Measurements from ENCODE around the gene MCRIP2. TPM values are rescaled to one million over a fixed set of nuclear protein-coding genes. Genes with fewer than 3 reads are reported as not detected.

MCRIP2 gene
- polyA plus RNA-seq, 2 of the 4 experiments (the other 2 are of a cell fraction): 10.7 to 21.3 TPM

DNA sequence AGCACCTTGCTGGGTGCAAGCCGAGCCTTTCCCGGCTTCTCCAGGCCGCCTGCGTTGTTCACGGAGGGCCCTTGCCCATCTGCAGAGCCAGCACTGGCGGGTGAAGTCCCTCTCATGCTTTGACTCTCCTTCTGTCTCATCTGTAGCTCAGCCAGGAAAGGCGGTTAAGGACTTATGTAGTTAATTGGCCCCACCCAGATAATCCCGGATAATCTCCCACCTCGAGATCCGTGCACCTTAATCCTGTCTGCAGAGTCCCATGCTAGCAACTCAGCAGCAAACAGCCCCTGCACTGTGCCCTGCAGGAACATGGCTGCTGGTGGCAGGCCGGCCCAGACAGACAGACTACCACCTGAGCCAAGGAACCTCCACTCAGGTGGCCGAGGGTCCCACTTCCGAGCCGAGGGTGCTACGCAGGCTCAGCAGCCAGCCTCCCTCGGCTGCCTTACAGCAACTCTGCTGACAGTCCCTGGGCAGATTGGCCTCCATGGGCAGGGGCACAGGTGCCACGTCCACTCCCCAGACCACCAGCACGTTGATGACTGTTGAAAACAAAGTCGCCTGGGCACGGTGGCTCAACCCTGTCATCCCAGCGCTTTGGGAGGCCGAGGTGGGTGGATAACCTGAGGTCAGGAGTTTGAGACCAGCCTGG, 34.8 kb upstream of the MCRIP2 start:
- H3K9me3 ChIP-seq: peaks cover 18% of the 10 kb centered on the region
- ATAC-seq (no peak), FAIRE-seq (no peak), DNase-seq (ENCODE audit: low read depth in 1 of 2, low spot score in 1 of 2) (no peak)
- ChIA-PET CTCF (interaction anchor here (0.7 to 1.2 kb wide), 2 partner anchors 19 to 29 kb away, joined by 3 to 4 read pairs; no protein-coding TSS in a partner anchor), POLR2A (no interaction called here)
- H3K4me3 ChIP-seq: no peak overlapping the region
- no peak overlapping the region for H3K4me2 ChIP-seq
- no peak overlapping the region for H3K27ac ChIP-seq
- no peak for TF ChIP-seq HOXB5 (CRISPR knock-in tag; IDR thresholded peaks at IDR 0.05)
- TF ChIP-seq E2F6 (IDR thresholded peaks at IDR 0.05; ENCODE audit: borderline replicate concordance, low read depth): no peak
- no peak for TF ChIP-seq RCOR1 (IDR thresholded peaks at IDR 0.05; ENCODE audit: low read depth, low read length)
- no peak for TF ChIP-seq HDAC2 (IDR thresholded peaks at IDR 0.05)
- no peak for TF ChIP-seq RNF2 (IDR thresholded peaks at IDR 0.05; ENCODE audit: borderline replicate concordance, low read depth)
- no peak for TF ChIP-seq CHD4 (IDR thresholded peaks at IDR 0.05; ENCODE audit: borderline replicate concordance)
- TF ChIP-seq MYC (IDR thresholded peaks at IDR 0.05; ENCODE audit: borderline replicate concordance, low read length): no peak
- no peak for TF ChIP-seq ZSCAN20 (CRISPR knock-in tag; IDR thresholded peaks at IDR 0.05)
- no peak for TF ChIP-seq RARB (CRISPR knock-in tag; IDR thresholded peaks at IDR 0.05)
- TF ChIP-seq HOXB13 (CRISPR knock-in tag; IDR thresholded peaks at IDR 0.05; ENCODE audit: low read depth): no peak
- TF ChIP-seq ELK1 (IDR thresholded peaks at IDR 0.05; ENCODE audit: low read depth, low read length): no peak
- no peak for TF ChIP-seq BHLHE40 (IDR thresholded peaks at IDR 0.05; ENCODE audit: low read depth, low read length)
- TF ChIP-seq FOSL2 (IDR thresholded peaks at IDR 0.05): no peak
- no peak for TF ChIP-seq FOSL2 (CRISPR knock-in tag; IDR thresholded peaks at IDR 0.05)
- TF ChIP-seq EP300 (IDR thresholded peaks at IDR 0.05): no peak
- TF ChIP-seq ESRRA (IDR thresholded peaks at IDR 0.05; ENCODE audit: borderline replicate concordance, low read length): no peak
- TF ChIP-seq TP53 (CRISPR knock-in tag; IDR thresholded peaks at IDR 0.05): no peak
- no peak for TF ChIP-seq CBX8 (IDR thresholded peaks at IDR 0.05)
- no peak for TF ChIP-seq EHMT2 (IDR thresholded peaks at IDR 0.05; ENCODE audit: low read depth)
- H3K4me1 ChIP-seq: no peaks in the 10 kb centered on the region
- 97% methylated on average over 17 of the region's 22 CpGs for WGBS (ENCODE audit: missing lambda C conversion rate)

DNA sequence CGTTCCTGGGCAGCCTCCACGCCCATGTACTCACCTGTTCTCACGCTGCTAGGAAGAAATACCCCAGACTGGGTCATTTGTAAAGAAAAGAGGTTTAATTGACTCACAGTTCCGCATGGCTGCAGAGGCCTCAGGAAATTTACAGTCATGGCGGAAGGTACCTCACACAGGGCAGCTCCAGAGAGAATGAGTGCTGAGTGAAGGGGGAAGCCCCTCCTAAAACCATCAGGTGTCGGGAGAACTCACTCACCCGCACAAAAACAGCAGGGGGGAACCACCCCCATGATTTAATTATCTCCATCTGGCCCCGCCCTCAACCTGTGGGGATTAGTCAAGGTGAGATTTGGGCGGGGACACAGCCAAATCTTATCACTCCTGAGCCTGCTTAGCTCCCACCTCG, 33.6 kb upstream of the MCRIP2 start:
- H3K4me3 ChIP-seq: no peak overlapping the region
- ChIA-PET CTCF (no interaction called here), POLR2A (no interaction called here)
- no peak for ATAC-seq
- no peak for DNase-seq (ENCODE audit: low read depth in 1 of 2, low spot score in 1 of 2)
- TF ChIP-seq, protein P1, sequence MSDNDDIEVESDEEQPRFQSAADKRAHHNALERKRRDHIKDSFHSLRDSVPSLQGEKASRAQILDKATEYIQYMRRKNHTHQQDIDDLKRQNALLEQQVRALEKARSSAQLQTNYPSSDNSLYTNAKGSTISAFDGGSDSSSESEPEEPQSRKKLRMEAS (IDR thresholded peaks at IDR 0.05): no peak
- TF ChIP-seq RFX5 (IDR thresholded peaks at IDR 0.05) (no peak), CHD4 (IDR thresholded peaks at IDR 0.05; ENCODE audit: borderline replicate concordance) (no peak), ZNF302 (CRISPR knock-in tag; IDR thresholded peaks at IDR 0.05) (no peak), BHLHE40 (IDR thresholded peaks at IDR 0.05; ENCODE audit: low read depth, low read length) (no peak), EHF (CRISPR knock-in tag; IDR thresholded peaks at IDR 0.05) (no peak), ATOH8 (CRISPR knock-in tag; IDR thresholded peaks at IDR 0.05; ENCODE audit: low read depth) (no peak), KDM5A (IDR thresholded peaks at IDR 0.05) (no peak), RNF2 (IDR thresholded peaks at IDR 0.05; ENCODE audit: borderline replicate concordance, low read depth) (no peak), NFE2L2 (conservative IDR thresholded peaks at IDR 0.05; ENCODE audit: low read length) (no peak), ZFP36 (IDR thresholded peaks at IDR 0.05; ENCODE audit: borderline replicate concordance, partially characterized antibody) (no peak)
- no peak overlapping the region for H3K27ac ChIP-seq
- H3K4me2 ChIP-seq: no peak overlapping the region
- FAIRE-seq: no peak
- 89% methylated on average over 10 of the region's 10 CpGs for WGBS (ENCODE audit: missing lambda C conversion rate)
- H3K4me1 ChIP-seq: no peaks in the 10 kb centered on the region
- peaks cover 18% of the 10 kb centered on the region for H3K9me3 ChIP-seq
